ENCODE measurements around the gene MAD1L1.

DNA sequence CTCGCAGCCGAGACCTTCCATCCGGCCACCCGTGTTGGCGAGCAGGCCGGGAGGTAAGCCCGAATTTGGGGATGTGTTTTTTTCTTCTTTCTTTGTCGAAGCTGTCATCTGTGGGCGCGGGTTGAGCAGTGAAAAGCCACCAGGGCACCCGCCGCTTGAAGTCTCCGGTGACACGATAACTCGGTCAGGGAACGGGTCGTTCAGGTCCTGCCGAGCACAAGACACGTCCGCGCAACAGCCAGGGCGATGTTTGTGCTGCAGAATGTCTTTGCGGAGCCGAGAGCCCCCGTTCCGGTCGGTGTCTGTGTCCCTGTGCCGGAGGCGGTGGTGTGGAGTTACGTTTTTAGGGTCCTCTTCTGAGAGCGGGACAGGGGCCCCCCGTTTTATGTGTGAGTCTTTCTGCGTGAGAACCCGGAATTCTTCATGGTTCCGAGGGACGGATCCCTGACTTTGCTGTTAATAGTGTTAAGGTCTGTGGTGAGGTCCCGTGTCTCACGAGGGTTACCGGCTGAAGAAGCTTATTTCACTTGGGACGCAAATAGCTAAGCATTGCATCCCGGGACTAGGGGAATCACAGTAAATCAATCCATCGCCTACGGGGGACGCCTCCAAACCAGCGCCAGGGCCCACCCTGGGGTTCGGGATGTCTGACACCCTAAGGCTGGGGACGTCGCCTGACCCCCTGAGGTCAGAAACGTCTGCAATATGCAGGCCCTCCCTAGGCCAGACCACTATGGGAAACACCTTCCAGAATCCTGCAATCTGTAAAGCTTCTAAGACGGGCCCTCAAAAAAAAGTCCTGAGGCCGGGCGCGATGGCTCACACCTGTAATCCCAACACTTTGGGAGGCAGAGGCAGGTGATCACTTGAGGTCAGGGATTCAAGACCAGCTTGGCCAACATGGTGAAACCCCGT is 463.2 kb downstream of the MAD1L1 start:
- TF ChIP-seq, protein P1, sequence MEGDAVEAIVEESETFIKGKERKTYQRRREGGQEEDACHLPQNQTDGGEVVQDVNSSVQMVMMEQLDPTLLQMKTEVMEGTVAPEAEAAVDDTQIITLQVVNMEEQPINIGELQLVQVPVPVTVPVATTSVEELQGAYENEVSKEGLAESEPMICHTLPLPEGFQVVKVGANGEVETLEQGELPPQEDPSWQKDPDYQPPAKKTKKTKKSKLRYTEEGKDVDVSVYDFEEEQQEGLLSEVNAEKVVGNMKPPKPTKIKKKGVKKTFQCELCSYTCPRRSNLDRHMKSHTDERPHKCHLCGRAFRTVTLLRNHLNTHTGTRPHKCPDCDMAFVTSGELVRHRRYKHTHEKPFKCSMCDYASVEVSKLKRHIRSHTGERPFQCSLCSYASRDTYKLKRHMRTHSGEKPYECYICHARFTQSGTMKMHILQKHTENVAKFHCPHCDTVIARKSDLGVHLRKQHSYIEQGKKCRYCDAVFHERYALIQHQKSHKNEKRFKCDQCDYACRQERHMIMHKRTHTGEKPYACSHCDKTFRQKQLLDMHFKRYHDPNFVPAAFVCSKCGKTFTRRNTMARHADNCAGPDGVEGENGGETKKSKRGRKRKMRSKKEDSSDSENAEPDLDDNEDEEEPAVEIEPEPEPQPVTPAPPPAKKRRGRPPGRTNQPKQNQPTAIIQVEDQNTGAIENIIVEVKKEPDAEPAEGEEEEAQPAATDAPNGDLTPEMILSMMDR (IDR thresholded peaks at IDR 0.05; ENCODE audit: control extremely low read depth in 1 of 3, insufficient read depth in 1 of 3, low read depth in 1 of 3, low read length in 3 of 3), result no peak
- TF ChIP-seq TBP (IDR thresholded peaks at IDR 0.05; ENCODE audit: low read depth, low read length) (no peak), NRF1 (IDR thresholded peaks at IDR 0.05; ENCODE audit: low read depth, low read length) (no peak), SP2 (IDR thresholded peaks at IDR 0.05; ENCODE audit: low read length) (no peak), EZH2 (IDR thresholded peaks at IDR 0.05; ENCODE audit: low read depth, low read length, severe bottlenecking) (no peak), JUN (IDR thresholded peaks at IDR 0.05; ENCODE audit: low read depth, low read length) (no peak), HDAC2 (IDR thresholded peaks at IDR 0.05; ENCODE audit: borderline replicate concordance in 1 of 2, low read depth in 2 of 2, low read length in 2 of 2) (no peak), CEBPB (IDR thresholded peaks at IDR 0.05; ENCODE audit: low read depth, low read length) (no peak), POLR2A (IDR thresholded peaks at IDR 0.05; ENCODE audit: control extremely low read depth in 1 of 2, low read depth in 2 of 2, low read length in 2 of 2) (no peak), TAF1 (IDR thresholded peaks at IDR 0.05; ENCODE audit: low read depth, low read length) (no peak), GABPA (IDR thresholded peaks at IDR 0.05; ENCODE audit: borderline replicate concordance, insufficient read depth, low read length) (no peak), FOSL1 (IDR thresholded peaks at IDR 0.05; ENCODE audit: insufficient read depth, low read depth, low read length) (no peak)
- TF ChIP-seq, protein P2, sequence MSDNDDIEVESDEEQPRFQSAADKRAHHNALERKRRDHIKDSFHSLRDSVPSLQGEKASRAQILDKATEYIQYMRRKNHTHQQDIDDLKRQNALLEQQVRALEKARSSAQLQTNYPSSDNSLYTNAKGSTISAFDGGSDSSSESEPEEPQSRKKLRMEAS (IDR thresholded peaks at IDR 0.05), result no peak
